OCI-LY3 (cell line): Measurements from ENCODE around the gene SYT10.

Experiments
- EZH2phosphoT487 ChIP-seq: fragments of 200-600 bp; shearing (Covaris generic); IDR thresholded peaks from 2 replicates; pipeline ENCODE4 v1.6.1; 2018; ENCODE audit warnings: antibody characterized with exemption, mixed run types, low read depth
- TF ChIP-seq, protein P1 (sequence below): fragments of 200-600, 300-600 bp; sonication (generic); IDR thresholded peaks from 2 replicates; pipeline ENCODE4 v1.5.1; 2014; ENCODE audit warnings: antibody characterized with exemption, low read length, low read depth

DNA sequence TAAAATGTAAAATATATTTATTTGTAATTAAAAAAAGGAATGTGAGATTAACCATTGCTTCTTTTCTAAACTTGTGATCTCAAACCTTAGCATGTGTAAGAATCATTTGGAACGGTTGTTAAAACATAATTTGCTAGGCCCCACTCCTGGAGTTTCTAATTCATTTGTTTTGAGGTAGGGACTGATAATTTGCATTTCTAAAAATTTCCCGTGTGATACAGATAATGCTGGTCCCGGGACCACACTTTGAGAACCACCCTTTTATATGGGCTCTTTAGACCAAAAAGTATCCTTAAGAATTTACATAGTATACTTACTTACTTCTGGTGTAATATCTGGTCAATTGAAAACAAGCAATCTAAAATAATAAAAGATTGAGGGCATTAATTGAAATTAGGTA lies 10.9 kb upstream of the SYT10 start:
- TF ChIP-seq, protein P1, sequence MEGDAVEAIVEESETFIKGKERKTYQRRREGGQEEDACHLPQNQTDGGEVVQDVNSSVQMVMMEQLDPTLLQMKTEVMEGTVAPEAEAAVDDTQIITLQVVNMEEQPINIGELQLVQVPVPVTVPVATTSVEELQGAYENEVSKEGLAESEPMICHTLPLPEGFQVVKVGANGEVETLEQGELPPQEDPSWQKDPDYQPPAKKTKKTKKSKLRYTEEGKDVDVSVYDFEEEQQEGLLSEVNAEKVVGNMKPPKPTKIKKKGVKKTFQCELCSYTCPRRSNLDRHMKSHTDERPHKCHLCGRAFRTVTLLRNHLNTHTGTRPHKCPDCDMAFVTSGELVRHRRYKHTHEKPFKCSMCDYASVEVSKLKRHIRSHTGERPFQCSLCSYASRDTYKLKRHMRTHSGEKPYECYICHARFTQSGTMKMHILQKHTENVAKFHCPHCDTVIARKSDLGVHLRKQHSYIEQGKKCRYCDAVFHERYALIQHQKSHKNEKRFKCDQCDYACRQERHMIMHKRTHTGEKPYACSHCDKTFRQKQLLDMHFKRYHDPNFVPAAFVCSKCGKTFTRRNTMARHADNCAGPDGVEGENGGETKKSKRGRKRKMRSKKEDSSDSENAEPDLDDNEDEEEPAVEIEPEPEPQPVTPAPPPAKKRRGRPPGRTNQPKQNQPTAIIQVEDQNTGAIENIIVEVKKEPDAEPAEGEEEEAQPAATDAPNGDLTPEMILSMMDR: no peak
- TF ChIP-seq EZH2phosphoT487: no peak
